Colonic mucosa (tissue), 4 donors: ENCODE data around the gene GNB1L. TPM values are rescaled to one million over a fixed set of nuclear protein-coding genes. Genes with fewer than 3 reads are reported as not detected.

ENCODE experiments used
- DNase-seq: peaks from one replicate; pipeline ENCODE4 v3.0.0-alpha.2; 2020
- H3K27ac ChIP-seq: fragments of 200-600 bp; one replicate; pipeline ENCODE4 v1.8.0; 2021
- H3K27me3 ChIP-seq: fragments of 200-600 bp; one replicate; pipeline ENCODE4 v1.8.0; 2021
- H3K36me3 ChIP-seq: fragments of 200-600 bp; one replicate; pipeline ENCODE4 v1.8.0; 2021
- H3K4me1 ChIP-seq: fragments of 200-600 bp; one replicate; pipeline ENCODE4 v1.8.0; 2021; ENCODE audit warnings: mild to moderate bottlenecking
- H3K4me3 ChIP-seq: fragments of 200-600 bp; one replicate; pipeline ENCODE4 v1.8.0; 2021
- H3K9ac ChIP-seq, 2 donors: one replicate each; pipeline ENCODE4 v1.7.0; 2013; ENCODE audit warnings: control low read depth in 2 of 2, low read depth in 2 of 2, low read length in 2 of 2
- H3K9me3 ChIP-seq: fragments of 200-600 bp; one replicate; pipeline ENCODE4 v1.8.0; 2021
- CTCF ChIP-seq: fragments of 200-600 bp; IDR thresholded peaks from one replicate; pipeline ENCODE4 v1.8.0; 2022; ENCODE audit warnings: antibody characterized with exemption, mild to moderate bottlenecking
- intact Hi-C: fragments of 100-400 bp; cut with DNase I; formaldehyde crosslinking; loops from one replicate; pipeline ENCODE4 v1.14.1; 2022
- total RNA-seq, 2 donors: library from RNA; stranded (reverse); fragmentation: NEBNext Ultra II Directional in 1 of 2; extraction: Animal tissue kit (Norgen Biotek cat#: 25700) in 1 of 2; gene quantifications; one replicate each; pipeline ENCODE4 v1.2.1, GENCODE V29; 2021
- donor health status: healthy.
- donor health status: DM: no; HTN: no; CAD: no.
- donor health status: DM: no; HTN: no; CAD: no.

Gene GNB1L
- total RNA-seq, 2 donors from 2014 or later = 4.4 to 10.2 TPM

GRCh38 chr22:19859861-19860510 lies 5.3 kb upstream of the GNB1L start:
- H3K4me3 ChIP-seq = no peak overlapping the region
- no peaks in the 10 kb centered on the region for H3K27me3 ChIP-seq
- H3K9ac ChIP-seq = no peak overlapping the region
- H3K4me1 ChIP-seq = peaks cover 4% of the 10 kb centered on the region
- DNase-seq = no peak
- H3K36me3 ChIP-seq = no peaks in the 10 kb centered on the region
- H3K27ac ChIP-seq = no peak overlapping the region
- TF ChIP-seq CTCF = no peak
- intact Hi-C loops = loop anchor here (10.0 kb wide), 1 partner anchor 75 kb away; no protein-coding TSS in a partner anchor
- H3K9me3 ChIP-seq = no peaks in the 10 kb centered on the region

- H3K4me1 ChIP-seq = peaks cover 16% of the 10 kb centered on the region
- H3K4me3 ChIP-seq = no peak overlapping the region
- H3K9me3 ChIP-seq = no peaks in the 10 kb centered on the region
- DNase-seq = no peak
- TF ChIP-seq CTCF = no peak
- no peaks in the 10 kb centered on the region for H3K36me3 ChIP-seq
- no peak overlapping the region for H3K9ac ChIP-seq
- H3K27ac ChIP-seq = no peak overlapping the region
- intact Hi-C loops = no loop called here
- no peaks in the 10 kb centered on the region for H3K27me3 ChIP-seq
Observed at GRCh38 chr22:19857382-19857781, 2.7 kb upstream of the GNB1L start.

GRCh38 chr22:19855504-19856409 lies 1.1 kb upstream of the GNB1L start:
- Histone ChIP-seq H3K9ac (peak overlapping the region; percentile 81 to 89), H3K27me3 (no peaks in the 10 kb centered on the region), H3K9me3 (no peaks in the 10 kb centered on the region), H3K4me1 (peaks cover 16% of the 10 kb centered on the region), H3K36me3 (no peaks in the 10 kb centered on the region), H3K27ac (peak overlapping the region; percentile 92), H3K4me3 (peak overlapping the region; percentile 99)
- intact Hi-C loops = no loop called here
- peak; percentile 57 for DNase-seq
- no peak for TF ChIP-seq CTCF

DNA sequence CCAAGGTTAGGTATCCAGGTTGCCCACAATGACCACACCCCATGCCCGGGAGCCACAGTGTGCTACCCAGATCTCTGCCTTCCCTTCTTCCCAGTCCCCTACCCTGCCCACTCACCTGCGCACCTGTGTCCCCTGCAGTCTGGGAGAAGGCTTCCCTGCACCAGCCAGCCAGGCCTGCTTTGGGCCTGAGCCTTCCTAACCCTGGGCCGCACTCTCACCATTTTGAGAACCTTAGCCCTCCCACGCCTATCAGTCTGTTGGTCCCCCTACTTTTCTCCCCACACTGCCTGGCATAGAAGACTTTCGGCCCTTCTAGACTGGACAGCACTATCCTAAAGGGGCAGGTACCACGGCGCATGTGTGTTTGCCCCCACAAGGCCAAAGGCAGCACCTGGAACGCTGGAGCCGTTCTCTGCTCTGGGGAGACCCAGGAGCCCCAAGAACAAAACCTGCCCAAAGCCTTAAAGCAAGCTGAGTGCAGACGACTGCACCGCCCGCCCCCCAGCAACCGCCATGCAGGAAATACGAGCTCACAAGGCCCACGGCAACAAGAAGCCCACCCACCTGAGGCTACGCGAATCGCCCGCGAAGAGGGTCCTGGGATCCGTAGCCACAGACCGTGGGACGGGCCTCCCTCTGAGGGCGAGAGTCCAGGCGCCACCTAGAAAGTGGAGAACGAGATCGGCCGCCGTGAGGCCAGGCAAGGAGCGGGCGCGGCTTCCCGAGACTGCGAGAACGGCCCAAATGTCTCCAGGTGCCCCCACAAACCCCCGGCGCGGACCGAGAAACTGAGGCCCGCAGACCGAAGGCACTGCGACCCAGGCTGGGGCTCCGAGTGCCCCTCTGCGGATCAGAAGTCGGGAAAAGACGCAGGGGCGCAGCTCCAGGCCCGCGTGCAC lies 546 bp downstream of the GNB1L start:
- no peak for TF ChIP-seq CTCF
- Histone ChIP-seq H3K4me1 (peaks cover 16% of the 10 kb centered on the region), H3K27me3 (no peaks in the 10 kb centered on the region), H3K27ac (peak overlapping the region; percentile 92), H3K9me3 (no peaks in the 10 kb centered on the region), H3K9ac (peak overlapping the region; percentile 81 to 89), H3K36me3 (no peaks in the 10 kb centered on the region), H3K4me3 (peak overlapping the region; percentile 99)
- peak; percentile 30 for DNase-seq
- intact Hi-C loops = no loop called here
